ENCODE measurements around the gene ADRA2B. TPM values are rescaled to one million over a fixed set of nuclear protein-coding genes. Genes with fewer than 3 reads are reported as not detected.

ADRA2B gene
- polyA plus RNA-seq, 2 of the 4 experiments (the other 2 are of a cell fraction) = 0.03 to 0.05 TPM

DNA sequence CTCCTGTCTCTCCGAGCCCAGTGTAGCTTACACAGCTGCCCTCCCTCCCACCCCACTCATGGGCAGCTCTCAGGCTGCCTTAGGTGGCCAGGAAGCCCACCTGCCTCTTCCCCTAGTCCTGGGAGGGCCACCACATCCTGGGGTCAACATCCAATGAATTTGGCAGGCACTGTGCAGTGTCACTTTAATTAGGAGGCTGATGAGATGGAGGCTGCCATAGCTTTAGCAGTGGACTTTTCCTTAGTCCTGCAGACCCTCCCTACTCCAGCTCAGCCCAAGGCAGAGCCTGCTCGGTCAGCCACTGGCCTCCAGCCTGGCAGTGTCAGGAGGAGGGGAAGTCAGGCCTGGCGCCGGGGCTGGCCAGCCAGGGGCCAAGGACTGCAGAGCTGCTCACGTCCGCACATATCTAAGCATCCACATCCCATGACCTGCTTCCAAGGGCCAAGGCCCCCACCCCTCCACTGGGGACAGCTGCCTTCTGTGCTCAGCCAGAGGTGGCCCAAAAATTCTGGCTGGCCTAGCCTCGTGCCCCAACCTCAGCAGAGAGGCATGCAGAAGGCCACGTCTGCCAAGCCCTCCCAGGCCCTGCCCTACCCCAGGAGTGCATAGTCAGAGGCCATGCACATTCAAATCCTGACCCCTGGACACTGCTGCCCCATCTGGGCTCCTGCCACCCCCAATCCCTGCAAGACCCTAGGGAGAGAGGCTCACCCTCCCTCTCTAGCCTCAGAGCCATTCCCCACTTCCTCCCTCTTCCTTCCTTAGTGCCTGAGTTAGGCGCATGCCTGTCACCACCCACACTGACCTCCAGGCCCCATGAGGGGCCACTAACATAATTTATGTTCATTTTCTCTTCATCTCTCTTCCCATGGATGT is 33.1 kb downstream of the ADRA2B start:
- WGBS (ENCODE audit: missing lambda C conversion rate) = 53% methylated on average over 4 of the region's 9 CpGs
- CTCF ChIA-PET = interaction anchor here (3.8 kb wide), 1 partner anchor 34 kb away, joined by 15 read pairs; no protein-coding TSS in a partner anchor
- POLR2A ChIA-PET = no interaction called here
- no peak overlapping the region for H3K4me2 ChIP-seq
- DNase-seq (ENCODE audit: low read depth in 1 of 2, low spot score in 1 of 2) (no peak), FAIRE-seq (no peak), ATAC-seq (no peak; a peak in 1 of 6 replicates)
- no peak overlapping the region for H3K27ac ChIP-seq
- no peaks in the 10 kb centered on the region for H3K4me1 ChIP-seq
- H3K4me3 ChIP-seq = no peak overlapping the region
- no peak for TF ChIP-seq ZC3H11A (IDR thresholded peaks at IDR 0.05)
- TF ChIP-seq ESRRA (IDR thresholded peaks at IDR 0.05; ENCODE audit: borderline replicate concordance, low read length) = no peak
- TF ChIP-seq NPAS2 (CRISPR knock-in tag; IDR thresholded peaks at IDR 0.05; ENCODE audit: borderline replicate concordance) = no peak
- no peak for TF ChIP-seq TFCP2L1 (CRISPR knock-in tag; IDR thresholded peaks at IDR 0.05)
- no peak for TF ChIP-seq MYC (IDR thresholded peaks at IDR 0.05; ENCODE audit: borderline replicate concordance, low read length)
- TF ChIP-seq JUN (IDR thresholded peaks at IDR 0.05) = no peak
- TF ChIP-seq HEYL (CRISPR knock-in tag; IDR thresholded peaks at IDR 0.05) = no peak
- TF ChIP-seq JUNB (IDR thresholded peaks at IDR 0.05) = no peak
- no peak for TF ChIP-seq MAZ (IDR thresholded peaks at IDR 0.05; ENCODE audit: borderline replicate concordance, low read depth, low read length)
- TF ChIP-seq, protein P1, sequence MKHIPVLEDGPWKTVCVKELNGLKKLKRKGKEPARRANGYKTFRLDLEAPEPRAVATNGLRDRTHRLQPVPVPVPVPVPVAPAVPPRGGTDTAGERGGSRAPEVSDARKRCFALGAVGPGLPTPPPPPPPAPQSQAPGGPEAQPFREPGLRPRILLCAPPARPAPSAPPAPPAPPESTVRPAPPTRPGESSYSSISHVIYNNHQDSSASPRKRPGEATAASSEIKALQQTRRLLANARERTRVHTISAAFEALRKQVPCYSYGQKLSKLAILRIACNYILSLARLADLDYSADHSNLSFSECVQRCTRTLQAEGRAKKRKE (CRISPR knock-in tag; IDR thresholded peaks at IDR 0.05; ENCODE audit: low read depth) = no peak
- no peak for TF ChIP-seq KDM1A (IDR thresholded peaks at IDR 0.05; ENCODE audit: low read depth)
- TF ChIP-seq, protein P2, sequence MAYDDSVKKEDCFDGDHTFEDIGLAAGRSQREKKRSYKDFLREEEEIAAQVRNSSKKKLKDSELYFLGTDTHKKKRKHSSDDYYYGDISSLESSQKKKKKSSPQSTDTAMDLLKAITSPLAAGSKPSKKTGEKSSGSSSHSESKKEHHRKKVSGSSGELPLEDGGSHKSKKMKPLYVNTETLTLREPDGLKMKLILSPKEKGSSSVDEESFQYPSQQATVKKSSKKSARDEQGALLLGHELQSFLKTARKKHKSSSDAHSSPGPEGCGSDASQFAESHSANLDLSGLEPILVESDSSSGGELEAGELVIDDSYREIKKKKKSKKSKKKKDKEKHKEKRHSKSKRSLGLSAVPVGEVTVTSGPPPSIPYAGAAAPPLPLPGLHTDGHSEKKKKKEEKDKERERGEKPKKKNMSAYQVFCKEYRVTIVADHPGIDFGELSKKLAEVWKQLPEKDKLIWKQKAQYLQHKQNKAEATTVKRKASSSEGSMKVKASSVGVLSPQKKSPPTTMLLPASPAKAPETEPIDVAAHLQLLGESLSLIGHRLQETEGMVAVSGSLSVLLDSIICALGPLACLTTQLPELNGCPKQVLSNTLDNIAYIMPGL (CRISPR knock-in tag; IDR thresholded peaks at IDR 0.05; ENCODE audit: borderline replicate concordance) = no peak
- no peak for TF ChIP-seq FOSB (CRISPR knock-in tag; IDR thresholded peaks at IDR 0.05)
- no peak for TF ChIP-seq KDM5A (IDR thresholded peaks at IDR 0.05)
- no peak for TF ChIP-seq SMC3 (IDR thresholded peaks at IDR 0.05)
- no peaks in the 10 kb centered on the region for H3K9me3 ChIP-seq

DNA sequence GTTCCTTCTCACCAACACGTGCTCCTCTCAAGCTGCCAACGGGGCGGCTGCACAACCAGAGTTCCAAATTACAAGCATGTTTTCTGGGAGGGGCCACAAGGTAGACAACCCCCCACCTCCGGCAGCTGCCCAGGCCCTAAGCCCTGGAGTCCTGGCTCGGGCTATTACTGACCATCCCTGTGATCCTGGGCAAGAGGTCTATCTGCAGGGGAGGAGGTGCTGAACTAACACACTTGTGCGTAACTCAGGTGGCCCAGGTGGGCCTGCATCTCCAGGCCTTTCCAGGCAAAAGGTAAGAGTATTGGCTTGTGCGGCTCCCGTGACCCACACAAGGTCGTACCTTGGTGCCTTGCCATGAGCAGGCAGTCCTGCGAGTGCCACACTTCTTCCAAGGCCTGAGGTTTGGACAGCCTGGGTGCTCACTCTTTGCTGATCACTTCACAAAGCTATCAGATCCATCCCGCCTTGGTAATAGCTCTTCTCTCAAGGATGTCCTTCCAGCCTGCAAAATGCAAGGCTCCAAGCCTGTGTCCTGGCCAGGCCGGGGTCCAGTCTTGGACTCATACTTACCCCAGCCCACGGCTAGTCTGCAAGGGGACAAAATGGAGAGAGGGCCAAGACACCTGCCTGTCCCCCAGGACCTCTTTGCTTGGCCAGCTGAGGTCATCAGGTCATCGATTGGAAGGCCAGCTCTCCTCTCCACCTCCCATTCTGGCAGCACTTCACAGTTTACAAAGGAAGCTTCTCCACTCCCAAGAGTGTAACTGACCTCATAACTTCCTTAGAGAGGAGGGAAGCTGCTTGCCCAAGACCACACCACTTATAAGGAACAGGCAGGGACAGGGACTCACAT is 33.9 kb downstream of the ADRA2B start:
- Histone ChIP-seq H3K4me3 (no peak overlapping the region), H3K9me3 (no peaks in the 10 kb centered on the region), H3K27ac (no peak overlapping the region), H3K4me1 (no peaks in the 10 kb centered on the region), H3K4me2 (no peak overlapping the region)
- no peak for FAIRE-seq
- no peak for TF ChIP-seq RCOR1 (IDR thresholded peaks at IDR 0.05; ENCODE audit: low read depth, low read length)
- no peak for DNase-seq (ENCODE audit: low read depth in 1 of 2, low spot score in 1 of 2)
- 60% methylated on average over 14 of the region's 14 CpGs for WGBS (ENCODE audit: missing lambda C conversion rate)
- ChIA-PET POLR2A (no interaction called here), CTCF (interaction anchor here (3.8 kb wide), 1 partner anchor 35 kb away, joined by 15 read pairs; no protein-coding TSS in a partner anchor)
- no peak for ATAC-seq

DNA sequence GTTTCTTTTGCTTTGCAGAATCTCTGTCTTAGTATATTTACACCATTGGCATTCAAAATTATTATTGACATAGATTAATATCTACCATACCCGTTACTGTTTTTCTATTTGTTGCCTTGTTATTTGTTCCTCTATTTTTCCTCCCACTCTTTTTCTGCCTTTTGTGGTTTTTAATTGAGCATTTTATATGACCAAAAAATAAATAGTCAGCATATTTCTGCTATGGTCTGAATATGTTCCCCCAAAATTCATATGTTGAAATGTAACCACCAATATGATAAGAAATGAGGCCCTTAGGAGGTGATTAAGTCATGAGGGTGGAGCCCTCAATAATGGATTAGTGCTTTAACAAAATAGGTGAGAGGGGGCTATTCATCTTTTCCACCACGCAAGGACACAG is 35.3 kb downstream of the ADRA2B start:
- Histone ChIP-seq H3K9me3 (peaks cover 9% of the 10 kb centered on the region; the same call in 2 of the 3 replicates), H3K4me2 (no peak overlapping the region), H3K27ac (no peak overlapping the region), H3K4me3 (no peak overlapping the region), H3K4me1 (no peaks in the 10 kb centered on the region)
- ATAC-seq = no peak
- TF ChIP-seq MAFK (IDR thresholded peaks at IDR 0.05; ENCODE audit: partially characterized antibody) (peak; percentile 88), RNF2 (IDR thresholded peaks at IDR 0.05; ENCODE audit: borderline replicate concordance, low read depth) (no peak)
- 77% methylated on average over 2 of the region's 2 CpGs for WGBS (ENCODE audit: missing lambda C conversion rate)
- no peak for DNase-seq (ENCODE audit: low read depth in 1 of 2, low spot score in 1 of 2)
- ChIA-PET POLR2A (no interaction called here), CTCF (no interaction called here)
- FAIRE-seq = no peak
